HG03060 (cell line): ENCODE data around the gene UBAP2.
"Not testable (repeated sequence)": the region's sequence is repeated elsewhere in the genome, so short reads cannot be mapped to it uniquely, and the experiment has no call there.

Experiments
- ATAC-seq: cut with Tn5 transposase; IDR thresholded peaks from one replicate; pipeline ENCODE4 v1.9.1; 2021; ENCODE audit warnings: low read depth, moderate number of reproducible peaks; ENCODE audit not compliant: unreplicated experiment

The UBAP2 gene

DNA sequence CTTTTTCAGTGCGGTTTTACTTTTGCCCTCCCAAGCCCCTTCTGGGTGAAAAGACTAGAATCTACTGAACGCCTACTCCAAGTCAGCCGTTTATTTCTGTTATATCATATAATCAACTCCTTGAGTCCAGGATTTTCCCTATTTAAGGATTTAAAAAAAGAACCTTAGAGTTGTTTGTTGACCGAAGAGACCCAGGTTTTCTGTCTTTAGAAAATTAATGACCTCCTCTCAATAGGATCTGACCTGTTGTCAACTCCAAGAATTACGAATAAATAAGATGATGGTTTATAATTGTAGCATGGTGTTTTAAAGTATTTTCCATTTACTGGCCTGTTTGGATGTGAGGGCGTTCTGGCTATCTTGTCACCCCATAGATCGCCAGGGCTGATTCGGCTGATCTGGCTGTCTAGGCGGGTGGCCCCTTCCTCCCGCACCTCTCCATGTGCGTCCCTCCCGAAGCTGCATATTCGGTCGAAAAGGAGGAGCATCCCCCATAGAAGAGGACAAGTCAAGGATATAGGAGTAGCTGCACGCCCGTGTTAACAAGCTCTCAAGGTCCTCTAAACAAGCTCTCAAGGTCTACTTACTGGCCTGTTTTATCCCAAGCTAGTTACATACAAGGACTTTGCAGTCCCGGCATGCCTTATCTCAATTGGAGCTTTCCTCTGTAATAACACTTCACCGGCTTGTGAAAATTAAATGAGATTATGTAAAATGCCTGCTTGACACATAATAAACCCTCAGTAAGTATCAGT, 1.1 kb upstream of the UBAP2 start:
- no peak for ATAC-seq

DNA sequence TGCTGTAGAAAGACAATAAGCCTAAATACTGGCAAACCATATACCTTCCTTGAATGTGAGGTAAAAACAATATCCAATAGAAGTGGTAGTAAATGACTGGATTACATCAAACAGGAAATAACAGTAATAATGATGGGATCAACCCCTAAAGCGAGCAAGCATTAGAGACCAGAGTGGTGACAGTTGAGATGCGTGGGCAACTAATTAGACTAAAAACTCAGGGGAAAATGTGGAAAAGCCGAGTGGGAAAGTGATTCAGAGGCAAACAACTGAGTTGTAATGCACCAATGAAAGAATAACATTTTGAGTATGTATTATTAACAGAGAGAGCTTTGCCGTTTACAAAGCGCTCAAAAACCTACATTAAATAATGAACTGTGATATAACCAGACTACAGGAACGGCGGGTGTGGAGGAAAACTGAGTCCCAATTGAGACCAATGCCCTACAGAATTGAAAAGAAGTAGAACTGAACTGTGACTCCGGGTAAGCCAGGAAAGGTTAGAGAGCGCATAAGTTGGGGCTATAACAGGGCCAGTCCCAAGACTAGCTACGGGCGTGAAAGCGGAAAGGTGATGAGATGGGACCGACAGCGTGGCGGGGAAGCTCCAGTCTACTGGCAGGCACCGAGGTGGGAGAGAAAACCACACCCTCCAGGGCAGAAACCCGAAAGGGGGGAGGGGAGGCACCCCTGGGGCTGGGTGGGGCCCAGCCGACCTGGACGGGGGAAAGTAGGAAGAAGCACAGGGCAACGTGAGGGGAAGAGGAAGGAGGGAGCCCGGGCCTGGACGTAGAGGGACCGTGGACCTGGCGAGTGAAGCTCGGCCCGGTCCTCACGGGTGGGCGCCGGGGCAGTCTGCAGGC, 592 bp downstream of the UBAP2 start:
- peak; percentile 7 for ATAC-seq

DNA sequence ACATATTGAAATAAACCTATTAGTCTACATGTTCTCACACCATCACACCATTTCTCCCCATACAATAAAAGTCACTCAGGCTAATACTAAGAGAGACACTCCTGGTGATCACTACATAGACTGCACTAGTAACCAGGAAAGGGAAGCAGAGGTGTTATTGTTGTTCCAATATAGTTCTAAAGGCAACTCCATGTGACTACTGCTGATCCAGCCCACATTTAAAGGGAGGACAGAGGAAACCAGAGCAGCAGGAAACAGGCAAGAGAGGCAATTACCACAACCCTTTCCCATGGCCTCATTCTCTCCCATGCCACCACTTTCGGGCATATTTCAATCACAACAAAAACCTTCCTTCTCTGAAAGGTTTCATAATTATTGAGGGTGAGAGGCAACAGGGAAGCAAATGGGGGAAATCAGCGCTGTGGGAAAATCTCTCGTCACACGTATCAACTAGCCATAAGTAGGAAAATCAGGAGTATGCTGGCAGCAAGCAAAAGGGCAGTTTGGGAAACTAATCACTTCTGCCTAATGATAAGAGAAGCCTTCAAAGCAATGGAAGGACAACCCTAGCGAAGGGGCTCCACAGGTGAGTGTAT, 1.8 kb downstream of the UBAP2 start:
- ATAC-seq, result no peak

DNA sequence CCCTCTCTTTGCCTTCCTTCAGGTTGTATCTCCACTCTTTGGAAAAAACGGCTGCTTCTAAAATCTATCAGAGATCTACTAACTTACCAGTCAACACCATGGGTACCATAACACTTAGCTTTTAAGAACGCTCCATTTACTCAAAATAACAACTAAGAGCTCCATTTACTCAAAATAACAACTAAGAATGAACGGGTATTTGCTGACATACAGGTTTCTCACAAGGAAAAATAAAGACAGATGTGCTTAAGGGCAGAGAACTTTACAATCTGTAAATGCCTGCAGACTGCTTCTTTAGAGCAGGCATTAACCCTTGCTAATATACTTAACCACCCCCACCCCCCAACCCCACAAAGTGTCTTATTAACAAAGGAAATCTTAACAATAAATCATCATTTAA, 2.8 kb downstream of the UBAP2 start:
- no peak for ATAC-seq

DNA sequence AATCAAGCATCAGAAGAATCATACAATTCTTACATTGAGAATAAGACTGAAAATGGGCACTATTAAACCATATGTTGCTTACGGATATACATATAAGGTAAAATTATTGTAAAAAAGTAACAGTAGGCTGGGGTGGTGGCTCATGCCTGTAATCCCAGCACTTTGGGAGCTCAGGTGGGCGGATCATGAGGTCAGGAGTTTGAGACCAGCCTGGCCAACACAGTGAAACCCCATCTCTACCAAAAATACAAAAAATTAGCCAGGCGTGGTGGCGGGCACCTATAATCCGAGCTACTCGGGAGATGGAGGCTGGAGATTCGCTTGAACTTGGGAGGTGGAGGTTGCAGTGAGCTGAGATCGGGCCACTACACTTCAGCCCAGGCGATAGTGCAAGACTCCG, 6.6 kb downstream of the UBAP2 start:
- ATAC-seq, result not testable (repeated sequence)

DNA sequence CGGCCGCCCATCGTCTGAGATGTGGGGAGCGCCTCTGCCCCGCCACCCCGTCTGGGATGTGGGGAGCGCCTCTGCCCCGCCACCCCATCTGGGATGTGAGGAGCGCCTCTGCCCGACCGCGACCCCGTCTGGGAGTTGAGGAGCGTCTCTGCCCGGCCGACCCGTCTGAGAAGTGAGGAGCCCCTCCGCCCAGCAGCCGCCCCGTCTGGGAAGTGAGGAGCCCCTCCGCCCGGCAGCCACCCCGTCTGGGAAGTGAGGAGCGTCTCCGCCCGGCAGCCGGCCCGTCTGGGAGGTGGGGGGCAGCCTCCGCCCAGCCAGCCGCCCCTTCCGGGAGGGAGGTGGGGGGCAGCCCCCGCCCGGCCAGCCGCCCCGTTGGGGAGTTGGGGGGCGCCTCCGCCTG, 9.8 kb downstream of the UBAP2 start:
- not testable (repeated sequence) for ATAC-seq

DNA sequence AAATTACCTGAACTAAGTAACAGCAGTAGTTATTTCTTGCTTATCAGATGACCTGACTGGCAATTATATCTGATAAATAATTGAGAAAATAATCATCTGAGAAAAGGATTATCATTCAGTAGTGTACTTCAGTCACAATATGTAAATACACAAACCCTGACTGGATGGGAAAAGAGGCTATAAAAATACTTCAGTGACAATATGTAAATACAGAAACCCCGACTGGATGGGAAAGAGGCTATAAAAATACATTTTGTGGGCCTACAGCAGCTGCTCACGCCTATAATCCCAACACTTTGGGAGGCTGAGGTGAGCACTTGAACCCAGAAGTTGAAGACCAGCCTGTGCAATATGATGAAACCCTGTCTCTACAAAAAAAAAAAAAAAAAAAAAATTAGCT, 11.1 kb downstream of the UBAP2 start:
- no peak for ATAC-seq

DNA sequence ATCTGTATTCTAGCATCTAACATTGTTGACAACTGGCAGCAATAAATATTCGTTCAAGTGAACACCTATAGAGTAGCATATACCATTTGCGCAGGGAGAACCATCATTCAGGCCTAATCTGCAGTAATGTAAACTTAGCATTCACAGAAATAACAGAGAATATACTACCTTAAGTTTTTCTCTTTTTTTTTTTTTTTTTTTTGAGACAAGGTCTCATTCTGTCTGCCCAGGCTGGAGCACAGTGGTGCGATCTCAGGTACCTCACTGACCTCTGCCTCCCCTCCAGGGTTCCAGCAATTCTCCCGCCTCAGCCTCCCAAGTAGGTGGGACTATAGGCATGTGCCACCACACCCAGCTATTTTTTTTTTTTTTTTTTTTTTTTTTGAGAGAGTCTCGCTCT, 12.1 kb downstream of the UBAP2 start:
- no peak for ATAC-seq

DNA sequence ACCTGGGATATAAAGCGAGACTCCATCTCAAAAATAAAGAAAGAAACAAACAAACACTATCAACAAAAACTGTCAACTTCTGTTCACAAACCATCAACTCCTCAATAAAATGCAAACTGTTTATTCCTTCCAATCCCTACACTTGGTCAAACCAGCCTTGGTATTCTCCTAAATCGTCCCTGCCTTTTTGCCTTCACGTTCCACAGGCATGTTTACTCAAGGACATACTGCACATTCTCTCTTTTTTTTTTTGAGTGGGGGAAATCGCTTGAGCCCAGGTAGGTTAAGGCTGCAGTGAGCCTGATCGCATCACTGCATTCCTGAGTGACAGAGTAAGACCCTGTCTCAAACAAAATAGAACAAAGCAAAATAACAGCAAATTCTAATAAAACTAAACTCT, 13.0 kb downstream of the UBAP2 start:
- ATAC-seq, result no peak

DNA sequence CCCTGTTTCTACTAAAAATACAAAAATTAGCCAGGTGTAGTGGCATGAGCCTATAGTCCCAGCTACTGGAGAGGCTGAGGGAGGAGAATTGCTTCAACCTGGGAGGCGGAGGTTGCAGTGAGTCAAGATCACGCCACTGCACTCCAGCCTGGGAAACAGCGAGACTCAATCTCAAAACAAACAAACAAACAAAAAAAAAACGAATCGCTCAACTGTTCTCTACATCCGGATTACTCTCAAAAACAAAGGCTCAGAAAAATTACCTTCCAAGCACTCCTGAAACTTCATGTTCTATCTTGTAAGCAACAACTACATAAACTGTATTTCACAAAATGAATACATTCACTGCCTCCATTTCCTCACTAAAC, 14.0 kb downstream of the UBAP2 start:
- no peak for ATAC-seq

DNA sequence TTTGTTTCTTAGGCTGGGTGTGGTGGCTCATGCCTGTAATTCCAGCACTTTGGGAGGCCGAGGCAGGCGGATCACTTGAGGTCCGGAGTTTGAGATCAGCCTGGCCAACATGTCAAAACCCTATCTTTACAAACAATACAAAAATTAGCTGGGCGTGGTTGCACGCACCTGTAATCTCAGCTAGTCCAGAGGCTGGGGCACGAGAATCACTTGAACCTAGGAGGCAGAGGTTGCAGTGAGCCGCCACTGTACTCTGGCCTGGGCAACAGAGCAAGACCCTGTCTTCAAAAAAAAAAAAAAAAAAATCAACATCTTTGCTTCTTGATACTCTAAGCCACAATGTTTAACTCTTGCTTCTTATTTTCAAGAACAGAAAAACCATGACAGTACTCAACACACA, 16.1 kb downstream of the UBAP2 start:
- ATAC-seq, result no peak

DNA sequence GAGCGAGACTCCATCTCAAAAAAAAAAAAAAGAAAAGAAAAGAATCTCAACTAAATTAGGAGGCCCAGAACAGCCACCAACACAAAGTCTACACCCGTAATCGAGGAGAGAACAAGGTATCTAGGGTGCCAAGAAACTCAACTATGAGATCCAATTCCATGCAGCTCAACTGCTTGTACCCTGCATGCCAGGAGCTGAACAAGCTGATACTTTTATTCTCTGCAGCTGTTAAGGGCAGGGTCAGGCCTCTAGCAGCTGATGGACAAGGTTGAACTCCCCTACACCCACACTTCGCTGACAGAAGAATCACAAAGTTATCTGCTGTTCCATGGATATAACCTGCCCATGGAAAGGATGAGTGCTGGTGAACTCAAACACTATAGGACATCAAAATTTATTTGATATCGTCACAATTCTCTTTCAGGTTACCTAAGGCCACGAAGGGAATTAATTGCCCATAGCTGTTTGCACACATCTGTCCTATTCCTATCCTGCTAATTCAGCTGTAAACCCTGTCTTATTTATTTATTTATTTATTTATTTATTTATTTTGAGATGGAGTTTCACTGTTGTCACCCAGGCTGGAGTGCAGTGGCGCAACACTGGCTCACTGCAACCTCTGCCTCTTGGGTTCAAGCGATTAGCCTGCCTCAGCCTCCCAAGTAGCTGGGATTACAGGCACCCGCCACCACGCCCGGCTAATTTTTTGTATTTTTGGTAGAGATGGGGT, 20.7 kb downstream of the UBAP2 start:
- no peak for ATAC-seq

DNA sequence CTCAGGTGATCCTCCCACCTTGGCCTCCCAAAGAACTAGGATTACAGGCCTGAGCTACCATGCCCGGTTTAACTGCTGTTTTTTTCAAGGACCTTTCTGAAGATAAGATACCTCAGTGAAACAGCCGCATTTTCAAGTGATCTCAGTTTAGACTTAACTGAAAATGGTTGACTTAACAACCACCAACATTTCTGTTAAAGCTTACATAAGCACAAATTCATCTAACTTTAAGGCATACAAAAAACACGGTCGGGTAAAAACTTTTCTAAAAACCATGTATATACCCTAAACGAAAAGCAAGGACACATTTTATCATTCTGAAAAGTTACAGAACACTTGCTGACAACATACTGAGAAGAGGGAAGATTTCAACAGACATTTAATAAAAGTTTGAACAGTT, 22.9 kb downstream of the UBAP2 start:
- ATAC-seq, result no peak

DNA sequence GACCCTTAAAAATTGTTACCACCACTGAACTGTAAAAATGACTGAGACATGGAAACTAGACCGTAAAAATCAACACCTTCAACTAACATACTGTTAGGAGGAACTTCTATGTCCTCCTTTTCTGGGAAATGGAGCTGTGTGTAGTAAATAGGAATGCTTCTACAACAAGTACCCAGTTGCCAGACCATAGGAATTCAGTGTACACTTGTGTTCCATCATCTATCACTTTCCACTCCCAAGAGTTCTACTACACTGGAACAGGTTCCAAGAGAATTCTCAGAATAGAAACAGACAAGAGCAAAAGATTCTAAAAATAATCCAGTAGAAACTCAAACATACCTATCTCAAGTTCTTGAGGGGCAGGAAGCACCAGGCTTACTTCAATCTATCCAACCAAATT, 23.6 kb downstream of the UBAP2 start:
- no peak for ATAC-seq

DNA sequence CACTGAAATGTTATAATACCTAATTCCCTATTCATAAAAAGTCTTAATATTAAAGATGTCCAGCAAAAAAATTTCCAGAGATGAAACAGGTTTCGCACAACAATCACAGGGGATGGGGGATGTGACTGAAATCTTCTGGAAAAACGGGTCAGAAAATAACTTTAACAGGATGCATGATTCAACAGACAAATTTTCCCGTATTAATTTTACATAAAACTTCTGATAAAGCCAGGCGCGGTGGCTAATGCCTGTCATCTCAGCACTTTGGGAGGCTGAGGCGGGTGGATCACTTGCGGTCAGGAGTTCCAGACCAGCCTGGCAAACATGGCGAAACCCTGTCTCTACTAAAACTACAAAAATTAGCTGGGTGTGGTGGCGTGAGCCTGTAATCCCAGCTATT, 24.2 kb downstream of the UBAP2 start:
- not testable (repeated sequence) for ATAC-seq

DNA sequence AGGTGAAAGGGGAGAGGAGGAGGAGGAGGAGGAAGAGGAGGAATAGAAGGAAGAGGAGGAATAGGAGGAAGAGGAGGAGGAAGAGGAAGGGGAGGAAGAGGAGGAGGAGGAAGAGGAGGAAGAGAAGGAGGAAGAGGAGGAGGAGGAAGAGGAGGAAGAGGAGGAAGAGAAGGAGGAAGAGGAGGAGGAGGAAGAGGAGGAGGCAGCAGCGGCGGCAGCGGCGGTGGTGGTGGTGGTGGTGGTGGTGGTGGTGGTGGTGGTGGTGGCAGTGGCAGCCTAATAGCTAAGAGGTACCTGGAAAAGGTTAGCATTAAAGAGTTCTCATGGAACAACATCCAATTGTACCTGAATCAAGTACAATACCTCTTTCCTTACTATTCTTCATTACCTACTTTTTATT, 32.5 kb downstream of the UBAP2 start:
- ATAC-seq, result no peak

DNA sequence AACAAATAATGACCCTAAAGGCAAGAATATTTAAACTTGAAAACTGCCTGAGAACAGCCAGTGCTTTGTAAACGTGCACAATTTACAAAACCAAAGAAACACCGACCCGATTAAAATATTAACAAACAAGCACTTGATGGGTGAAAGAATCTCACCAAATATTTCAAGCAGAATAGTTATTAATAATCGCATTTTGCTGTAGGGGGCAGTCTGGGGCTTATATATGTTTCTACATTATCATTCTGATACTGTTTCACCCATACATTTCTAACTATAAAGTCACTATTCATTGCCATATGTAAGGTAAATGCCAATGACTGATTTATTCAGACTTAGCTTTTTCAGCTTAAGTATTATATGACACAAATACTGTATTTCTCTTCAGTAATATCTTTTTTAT, 37.7 kb downstream of the UBAP2 start:
- ATAC-seq, result no peak

DNA sequence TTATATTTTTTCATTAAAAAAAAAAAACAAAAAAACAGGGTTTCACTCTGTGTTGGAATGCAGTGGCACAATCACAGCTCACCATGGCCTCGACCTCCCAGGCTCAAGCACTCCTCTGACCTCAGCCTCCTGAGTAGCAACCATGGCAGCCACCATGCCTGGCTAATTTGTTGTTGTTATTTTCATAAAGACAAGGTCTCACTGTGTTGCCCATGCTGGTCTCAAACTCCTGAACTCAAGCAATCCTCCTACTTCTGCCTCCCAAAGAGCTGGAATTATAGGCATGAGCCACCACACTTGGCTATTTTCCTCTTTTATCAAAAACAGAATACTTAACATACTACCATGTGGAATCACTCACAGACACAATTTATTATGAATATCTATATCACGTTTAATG, 46.7 kb downstream of the UBAP2 start:
- no peak for ATAC-seq

DNA sequence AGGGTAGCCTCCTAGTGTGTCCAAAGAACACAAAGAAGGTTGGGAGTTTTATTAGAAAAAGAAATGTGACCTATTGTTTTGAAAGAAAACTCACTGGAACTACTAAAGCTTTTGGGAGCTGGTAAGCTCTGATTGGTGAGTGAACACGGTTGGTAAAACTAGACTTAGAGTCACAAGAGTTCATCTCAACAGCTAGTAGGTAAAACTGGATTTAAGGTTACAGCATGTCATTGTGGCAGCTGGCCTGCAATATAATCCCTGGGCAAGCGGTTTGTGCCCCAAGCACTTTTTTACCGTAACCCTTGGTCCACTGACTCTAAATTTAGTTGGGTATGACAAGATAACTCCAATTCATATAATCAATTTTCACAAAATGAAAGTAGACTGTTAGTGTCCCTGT, 47.4 kb downstream of the UBAP2 start:
- no peak for ATAC-seq

DNA sequence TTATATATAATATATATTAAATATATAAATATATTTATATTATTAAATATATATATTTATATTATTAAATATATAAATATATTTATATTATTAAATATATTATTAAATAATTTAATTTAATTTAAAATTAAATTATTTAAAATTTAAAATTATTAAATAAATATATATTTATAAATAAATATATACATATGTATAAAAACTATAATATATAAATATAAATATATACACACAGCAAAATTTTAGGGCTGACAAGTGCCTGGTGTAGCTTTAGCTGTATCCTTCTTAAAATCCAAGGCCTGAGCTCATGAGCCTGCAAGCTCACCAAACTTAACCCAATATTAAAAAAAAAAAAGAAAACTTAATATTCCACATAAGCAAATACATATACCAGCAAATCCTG, 53.2 kb downstream of the UBAP2 start:
- ATAC-seq, result no peak

DNA sequence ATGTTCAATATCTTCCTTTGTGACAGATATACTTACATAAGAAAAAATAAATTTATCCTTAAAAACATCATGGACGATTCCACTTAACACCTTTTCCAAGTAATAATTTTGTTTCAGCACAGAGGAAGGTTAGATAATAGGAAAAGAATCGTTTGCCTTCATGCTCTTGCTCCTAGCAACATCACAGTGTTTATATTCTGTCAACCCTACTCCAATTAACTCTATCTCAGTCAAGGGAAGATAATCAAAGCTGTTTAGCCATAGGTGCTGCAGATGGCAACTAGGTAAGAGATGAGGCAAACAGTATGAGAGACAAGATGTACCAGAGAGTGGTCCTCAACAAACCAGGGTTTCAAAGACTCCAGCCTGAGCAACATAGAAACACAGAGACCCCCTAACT, 55.6 kb downstream of the UBAP2 start:
- no peak for ATAC-seq
